Cerebellar nuclear complex (tissue), 1 donor: Measurements from ENCODE around the gene UNC5CL.
"Not testable (repeated sequence)": the region's sequence is repeated elsewhere in the genome, so short reads cannot be mapped to it uniquely, and the experiment has no call there.

Source experiments
- DNase-seq, 2 experiments: peaks; one replicate each; lab custom pipeline; 2025; lab: John Stamatoyannopoulos, UW

Gene UNC5CL

GRCh38 chr6:41037107-41037900, 1.7 kb downstream of the UNC5CL start:
- no peak for DNase-seq

GRCh38 chr6:41036601-41037000, 2.4 kb downstream of the UNC5CL start:
- DNase-seq = no peak

GRCh38 chr6:41036186-41036585, 2.8 kb downstream of the UNC5CL start:
- DNase-seq = no peak

- no peak for DNase-seq
Measured at GRCh38 chr6:41033776-41034175, 5.2 kb downstream of the UNC5CL start.

GRCh38 chr6:41032830-41033229, 6.2 kb downstream of the UNC5CL start:
- DNase-seq = no peak

- no peak for DNase-seq
Measured at GRCh38 chr6:41028561-41029412, 10.2 kb downstream of the UNC5CL start.

GRCh38 chr6:41027799-41028560, 11.0 kb downstream of the UNC5CL start:
- peak in 1 of 2 experiments; percentile 5 for DNase-seq

GRCh38 chr6:41027241-41027640, 11.8 kb downstream of the UNC5CL start:
- no peak for DNase-seq

GRCh38 chr6:41025966-41026530, 13.0 kb downstream of the UNC5CL start:
- DNase-seq = no peak

- DNase-seq = no peak
Measured at GRCh38 chr6:41023114-41023513, 15.9 kb downstream of the UNC5CL start.

- no peak for DNase-seq
Measured at GRCh38 chr6:41022294-41022693, 16.7 kb downstream of the UNC5CL start.

GRCh38 chr6:41021832-41022231, 17.2 kb downstream of the UNC5CL start:
- DNase-seq = no peak

GRCh38 chr6:41017663-41018062, 21.4 kb downstream of the UNC5CL start:
- DNase-seq = no peak

GRCh38 chr6:41015860-41016259, 23.2 kb downstream of the UNC5CL start:
- DNase-seq = not testable (repeated sequence)

GRCh38 chr6:41014780-41015179, 24.2 kb downstream of the UNC5CL start:
- no peak for DNase-seq

- DNase-seq = no peak
Measured at GRCh38 chr6:41013466-41014153, 25.4 kb downstream of the UNC5CL start.

- DNase-seq = no peak
Measured at GRCh38 chr6:41011673-41012072, 27.3 kb downstream of the UNC5CL start.

- no peak for DNase-seq
Measured at GRCh38 chr6:41009669-41010068, 29.4 kb downstream of the UNC5CL start.

- no peak for DNase-seq
Measured at GRCh38 chr6:41008011-41008410, 31.0 kb downstream of the UNC5CL start.

- not testable (repeated sequence) for DNase-seq
Measured at GRCh38 chr6:41006980-41007379, 32.0 kb downstream of the UNC5CL start.

- not testable (repeated sequence) for DNase-seq
Measured at GRCh38 chr6:41006217-41006616, 32.8 kb downstream of the UNC5CL start.
